GM18507 (cell line): ENCODE measurements around the gene MS4A15.
"Not testable (repeated sequence)": the region's sequence is repeated elsewhere in the genome, so short reads cannot be mapped to it uniquely, and the experiment has no call there.

Experiments
- DNase-seq: peaks from one replicate; pipeline ENCODE4 v3.0.0; 2011; ENCODE audit warnings: low read depth; ENCODE audit not compliant: insufficient read length; ENCODE audit errors: extremely low spot score
- FAIRE-seq: peaks from 2 replicates; lab custom pipeline; 2011; peaks lifted over from hg19 to GRCh38; lab: Jason Lieb, UNC

MS4A15 gene, protein sequence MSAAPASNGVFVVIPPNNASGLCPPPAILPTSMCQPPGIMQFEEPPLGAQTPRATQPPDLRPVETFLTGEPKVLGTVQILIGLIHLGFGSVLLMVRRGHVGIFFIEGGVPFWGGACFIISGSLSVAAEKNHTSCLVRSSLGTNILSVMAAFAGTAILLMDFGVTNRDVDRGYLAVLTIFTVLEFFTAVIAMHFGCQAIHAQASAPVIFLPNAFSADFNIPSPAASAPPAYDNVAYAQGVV

DNA sequence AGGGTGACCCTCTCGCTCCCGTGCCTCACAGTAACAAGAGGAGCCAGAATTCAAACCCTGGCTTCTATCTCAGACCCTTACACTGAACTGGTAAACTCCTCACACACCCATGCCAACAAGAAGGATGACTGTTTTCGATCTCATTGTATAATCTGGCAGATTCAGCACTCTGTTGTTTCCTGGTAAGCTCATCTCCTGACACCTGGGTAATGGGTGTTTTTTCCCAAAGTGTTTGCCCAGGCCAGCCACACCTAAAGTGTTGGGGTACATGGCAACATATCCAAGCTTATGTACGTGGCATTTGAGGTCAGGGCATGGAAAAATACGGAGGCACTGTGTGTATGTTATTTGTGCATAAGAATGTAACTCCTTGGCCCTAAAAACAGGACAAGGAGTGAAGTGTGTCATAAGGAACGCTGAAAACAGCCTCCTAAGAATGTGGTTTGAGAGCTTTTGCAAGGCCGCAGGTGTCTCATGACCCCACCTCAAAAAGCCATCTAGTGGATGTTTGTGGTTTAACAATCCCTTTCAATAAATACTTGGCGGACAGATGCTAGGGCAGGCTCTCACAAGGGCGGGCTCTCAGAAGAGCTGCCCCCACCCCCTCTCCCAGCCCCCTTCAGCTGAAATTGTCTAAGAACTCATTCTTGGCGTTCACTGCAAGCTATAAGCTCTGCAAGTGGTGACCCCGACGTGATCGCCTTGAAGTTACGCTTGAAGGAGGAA is at the start of gene MS4A15:
Gene MS4A15, plus strand, starts transcription at position 561 of the 726 bp plus-strand sequence. CDS start 6,867 bp downstream, outside the sequence.
- FAIRE-seq (peak; percentile 56), DNase-seq (no peak)

DNA sequence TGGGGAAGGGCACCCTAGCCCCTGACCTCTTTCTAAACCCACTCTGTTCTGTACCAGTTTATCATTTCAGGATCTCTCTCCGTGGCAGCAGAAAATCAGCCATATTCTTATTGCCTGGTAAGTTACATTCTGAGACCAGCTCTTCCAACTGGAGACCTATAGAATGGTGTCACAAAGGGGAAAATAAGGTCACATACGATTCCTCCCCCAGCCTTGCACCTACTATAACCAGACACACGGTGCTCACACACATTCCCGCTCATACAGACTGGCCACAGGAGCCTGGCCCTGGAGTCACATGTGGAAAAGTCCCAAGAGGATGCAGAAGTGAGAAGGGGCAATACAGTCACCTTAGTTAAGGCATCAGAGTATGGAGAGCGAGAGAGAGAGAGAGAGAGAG is 49.7 kb upstream of the MS4A15 start:
- FAIRE-seq (no peak), DNase-seq (no peak)

DNA sequence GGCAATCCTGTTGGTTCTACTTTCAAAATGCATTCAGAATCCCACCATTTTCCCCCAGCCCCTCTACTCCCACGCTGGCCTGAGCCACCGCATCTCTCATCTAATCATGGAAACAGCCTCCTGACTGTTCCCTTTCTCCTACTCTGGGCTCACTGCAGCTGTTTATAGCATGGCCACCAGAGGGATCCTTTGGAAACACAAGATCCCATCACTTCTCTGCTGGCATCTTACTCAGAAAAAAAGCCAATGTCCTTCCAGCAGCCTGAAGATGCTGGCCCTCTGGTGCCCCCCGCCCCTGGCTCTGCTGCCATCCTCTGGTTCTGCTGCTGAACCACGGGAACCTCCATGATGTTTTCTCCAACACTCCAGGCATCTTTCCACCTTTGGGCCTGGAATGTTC is 46.2 kb upstream of the MS4A15 start:
- FAIRE-seq = no peak

DNA sequence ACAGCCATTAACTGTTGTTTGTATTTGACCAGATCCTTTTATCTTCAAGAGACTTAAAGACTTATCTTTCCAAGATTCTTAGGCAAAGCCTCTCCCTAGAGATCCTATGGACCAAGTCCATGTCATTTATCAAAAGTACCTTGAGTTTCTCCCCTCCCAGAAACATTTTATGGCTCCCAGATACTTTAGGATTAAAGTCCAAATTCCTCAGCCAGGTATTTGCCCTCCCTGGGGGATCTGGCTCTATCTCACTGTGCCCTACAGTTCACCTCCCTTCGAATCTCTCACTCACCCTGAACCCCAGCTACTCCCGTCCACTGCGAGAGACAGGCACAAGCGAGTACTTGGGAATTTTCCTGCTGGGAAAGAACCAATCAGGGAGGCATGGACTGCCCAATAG is 45.4 kb upstream of the MS4A15 start:
- no peak for FAIRE-seq
- DNase-seq = no peak

More for the DNA sequence above, 46.2 kb upstream of the MS4A15 start:
- no peak for DNase-seq

DNA sequence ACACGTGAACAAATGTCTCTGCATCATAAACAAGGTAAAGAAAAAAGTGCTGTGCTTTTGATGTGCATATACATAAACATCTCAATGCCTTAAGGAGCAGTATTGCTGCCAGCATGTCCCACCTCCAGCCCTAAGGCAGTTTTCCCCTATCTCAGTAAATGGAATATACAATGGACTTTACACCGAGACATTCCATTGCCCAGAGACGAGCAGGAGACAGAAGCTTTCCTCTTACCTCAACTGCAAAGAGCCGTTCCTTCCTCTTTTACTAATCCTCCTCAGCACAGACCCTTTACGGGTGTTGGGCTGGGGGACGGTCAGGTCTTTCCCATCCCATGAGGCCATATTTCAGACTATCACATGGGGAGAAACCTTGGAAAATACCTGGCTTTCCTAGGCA is 43.2 kb upstream of the MS4A15 start:
- DNase-seq, FAIRE-seq: not testable (repeated sequence)

DNA sequence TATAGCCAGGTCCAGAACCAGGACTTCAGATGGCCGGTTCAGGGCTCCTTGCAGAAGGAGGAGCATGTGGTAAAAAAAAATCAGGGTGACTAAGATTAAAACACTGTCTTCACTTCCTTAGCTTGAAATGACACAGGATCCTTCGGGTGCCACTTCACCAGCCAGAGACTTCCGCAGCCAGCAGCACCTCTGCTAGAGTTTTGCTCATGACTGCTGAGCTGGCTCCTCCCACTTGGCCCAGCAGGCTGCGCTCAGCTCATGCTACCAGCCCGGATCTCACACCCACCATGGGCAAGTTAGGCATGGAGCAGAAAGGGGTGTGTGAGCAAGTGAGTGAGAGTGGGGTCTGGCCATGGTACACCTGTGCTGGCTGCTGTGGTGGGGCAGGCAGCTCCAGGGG is 38.7 kb upstream of the MS4A15 start:
- FAIRE-seq (no peak), DNase-seq (no peak)

DNA sequence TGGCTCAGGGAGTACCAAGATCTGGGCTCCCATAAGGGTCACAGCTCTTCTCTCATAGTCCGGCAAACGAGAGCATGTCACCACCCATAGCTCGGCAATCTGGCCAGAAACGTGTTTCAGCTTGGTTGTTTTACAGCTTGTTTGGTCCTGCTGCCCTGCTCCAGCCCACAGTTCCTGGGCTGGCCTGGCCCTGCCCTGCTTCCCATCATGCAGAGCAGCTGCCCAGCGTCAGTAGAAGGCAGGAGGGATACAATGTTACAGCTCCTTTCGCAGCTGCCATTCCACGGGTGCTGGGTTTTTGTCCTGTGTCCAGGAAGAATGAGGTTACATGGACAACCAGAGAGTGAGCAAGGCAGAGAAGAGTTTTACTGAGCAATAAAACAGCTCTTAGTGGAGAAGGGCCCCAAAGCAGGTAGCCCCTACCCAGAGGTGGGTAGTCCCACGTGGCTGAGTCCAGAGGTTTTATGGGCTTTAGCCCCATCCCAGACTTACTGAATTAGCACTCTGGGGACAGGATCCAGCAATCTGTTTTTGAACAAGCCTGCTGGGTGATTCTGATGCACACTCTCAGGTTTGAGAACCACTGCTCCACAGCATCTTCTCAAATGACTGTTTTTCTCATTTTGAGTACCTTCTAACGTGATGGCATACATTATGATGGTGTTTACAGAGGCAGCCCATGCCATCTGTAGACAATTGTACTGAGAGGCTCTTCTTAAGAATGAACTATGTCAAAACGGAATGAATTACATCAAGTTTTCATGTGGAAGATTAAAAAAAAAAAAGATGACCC is 37.9 kb upstream of the MS4A15 start:
- no peak for DNase-seq
- FAIRE-seq = no peak

DNA sequence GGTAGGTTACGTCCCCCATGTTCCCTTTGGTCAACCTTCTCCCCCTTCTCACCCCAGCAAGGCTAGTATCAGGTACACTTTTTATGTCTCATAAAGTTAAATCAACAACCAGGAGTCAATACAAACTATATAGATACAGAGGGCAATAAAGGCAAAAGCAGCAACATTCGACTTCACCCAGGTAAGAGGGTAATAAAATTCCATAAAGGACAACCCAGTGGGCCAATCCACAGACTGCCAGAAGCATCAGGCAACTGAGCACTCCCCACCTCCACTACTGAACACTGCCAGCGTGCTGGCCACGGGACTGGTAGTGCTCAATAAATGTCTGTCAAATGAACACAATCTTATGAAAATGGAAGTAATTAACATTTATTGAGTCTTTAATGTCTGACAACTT is 37.3 kb upstream of the MS4A15 start:
- DNase-seq = no peak
- no peak for FAIRE-seq

DNA sequence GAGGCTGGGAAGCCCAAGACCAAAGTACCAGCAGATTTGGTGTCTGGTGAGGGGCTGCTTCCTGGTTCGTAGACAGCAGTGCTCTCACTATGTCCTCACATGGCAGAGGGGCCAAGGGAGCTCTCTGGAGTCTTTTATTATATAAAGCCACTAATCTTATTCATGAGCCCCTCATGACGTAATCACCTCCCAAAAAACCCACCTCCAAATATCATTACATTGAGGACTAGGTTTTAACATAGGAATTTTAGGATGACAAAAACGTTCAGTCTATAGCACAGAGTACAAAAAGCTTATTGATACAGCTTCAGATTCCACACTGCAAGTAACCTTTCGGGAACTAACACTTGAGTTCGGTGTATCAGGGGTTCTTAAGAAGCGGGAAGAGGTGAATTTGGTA is 36.2 kb upstream of the MS4A15 start:
- no peak for FAIRE-seq

DNA sequence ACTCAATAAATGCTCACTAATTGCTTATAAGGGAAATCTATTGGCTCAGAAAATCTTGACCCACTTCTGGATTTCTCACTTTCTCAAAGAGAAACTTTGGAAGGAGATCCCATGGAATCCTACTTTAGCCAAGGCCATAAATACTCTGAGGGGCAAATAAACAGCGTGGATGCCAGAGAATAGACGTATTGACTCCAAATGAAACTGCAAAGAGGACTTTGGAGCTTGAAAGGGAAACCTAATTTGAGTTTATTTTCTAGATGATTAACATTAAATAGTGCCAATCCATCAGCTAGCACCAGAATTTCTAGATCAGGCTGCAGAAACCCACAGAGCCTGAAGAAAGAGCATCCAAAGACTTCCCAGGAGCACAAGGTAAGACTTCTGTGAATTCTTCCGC is 32.2 kb upstream of the MS4A15 start, which contains the start of gene MS4A18:
Gene MS4A18, plus strand, starts transcription at position 301 of the 400 bp plus-strand sequence.
- FAIRE-seq (no peak), DNase-seq (no peak)

More for the DNA sequence above, 36.2 kb upstream of the MS4A15 start:
- no peak for DNase-seq

DNA sequence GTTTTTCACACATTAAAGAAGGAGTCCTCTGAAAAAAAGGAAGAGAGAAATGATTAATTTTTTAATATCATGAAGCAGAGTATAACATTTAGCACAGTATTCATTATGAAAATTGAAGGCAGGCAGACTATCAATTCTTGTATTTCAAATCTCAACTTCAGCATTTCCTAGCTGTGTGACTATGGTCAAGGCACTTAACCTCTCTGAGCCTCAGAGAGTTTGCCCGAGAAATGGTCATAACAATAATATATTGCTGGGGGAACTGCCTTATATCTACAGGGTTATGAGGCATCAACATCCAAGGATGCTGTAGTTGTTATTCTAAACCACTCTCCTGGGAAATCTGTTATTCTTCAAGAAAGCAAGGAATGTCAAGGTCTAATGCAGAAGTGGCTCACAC is 31.1 kb upstream of the MS4A15 start:
- FAIRE-seq (no peak), DNase-seq (no peak)

DNA sequence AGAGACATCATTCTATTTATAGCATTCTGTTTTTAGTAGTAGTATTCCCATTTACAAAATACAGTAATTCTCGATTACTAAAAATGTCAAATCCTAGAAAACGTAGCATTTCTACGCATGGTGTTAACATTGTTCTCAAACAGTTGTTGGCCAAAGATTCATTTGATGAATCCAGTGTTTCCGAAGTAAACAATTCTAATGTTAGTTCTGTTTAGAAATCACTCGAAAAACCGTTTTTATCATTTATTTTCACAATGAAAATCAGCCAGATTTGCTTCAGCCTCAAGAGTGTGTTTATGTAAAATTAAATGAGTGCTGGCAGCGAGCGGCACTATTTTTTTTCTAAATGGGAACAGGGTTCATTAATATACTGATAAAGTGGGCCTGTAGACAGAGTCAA is 25.1 kb upstream of the MS4A15 start:
- FAIRE-seq (no peak), DNase-seq (no peak)

DNA sequence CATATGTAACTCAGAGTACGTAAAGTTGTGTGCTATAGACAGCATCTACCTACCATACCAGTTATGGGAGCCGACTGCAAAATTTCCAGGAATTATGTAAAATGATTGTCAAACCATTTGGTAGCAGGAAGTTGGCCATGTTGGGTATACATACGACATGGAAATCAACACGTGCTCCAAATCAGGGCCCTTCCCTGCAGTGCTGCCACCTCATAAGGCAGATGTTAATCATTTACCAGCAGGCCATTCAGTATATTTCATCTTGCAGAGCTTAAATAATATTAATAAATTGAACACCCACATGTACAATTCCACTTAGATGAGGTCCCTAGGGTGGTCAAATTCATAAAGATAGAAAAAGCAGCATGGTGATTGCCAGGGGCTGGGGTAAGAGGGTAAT is 22.4 kb upstream of the MS4A15 start:
- no peak for FAIRE-seq
- no peak for DNase-seq

DNA sequence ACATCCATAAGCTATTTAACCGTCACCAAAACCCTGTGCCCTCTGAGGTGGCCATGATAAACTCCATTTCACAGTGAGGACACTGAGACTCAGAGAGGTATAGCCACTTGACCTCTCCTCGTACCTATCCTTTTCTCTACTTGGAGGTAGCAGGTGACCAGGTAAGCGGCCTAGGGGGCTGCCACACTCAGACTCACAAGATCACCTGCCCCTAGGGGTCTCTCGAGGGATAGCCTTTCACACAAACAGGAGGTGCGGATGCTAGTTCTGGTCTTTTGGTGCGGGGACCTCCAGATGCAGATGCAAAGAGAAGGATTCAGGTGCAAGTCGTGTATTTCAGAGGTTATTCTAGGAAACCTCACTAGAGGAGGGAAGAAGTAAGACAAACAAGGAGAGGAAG is 17.6 kb upstream of the MS4A15 start:
- DNase-seq (no peak), FAIRE-seq (no peak)

DNA sequence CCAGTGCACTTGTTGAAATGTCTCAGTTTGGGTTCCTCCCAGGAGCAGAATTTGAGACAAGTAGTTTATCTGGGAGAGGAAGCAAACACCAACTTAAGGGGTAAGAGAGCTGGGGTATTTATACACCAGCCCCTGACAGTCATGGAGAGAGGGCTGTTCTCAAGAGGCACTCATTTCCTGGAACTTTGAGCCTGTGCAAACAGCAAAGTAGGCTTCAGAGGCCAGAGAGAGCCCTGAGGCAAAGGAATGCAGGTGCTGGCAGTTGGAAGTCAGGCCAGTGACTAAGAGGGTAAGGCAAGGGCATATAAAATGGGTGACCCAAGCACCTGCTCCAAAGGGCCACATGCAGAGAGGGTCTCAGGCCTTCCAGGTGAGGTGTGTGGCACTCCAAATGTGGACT is 16.1 kb upstream of the MS4A15 start:
- DNase-seq (no peak), FAIRE-seq (no peak)

DNA sequence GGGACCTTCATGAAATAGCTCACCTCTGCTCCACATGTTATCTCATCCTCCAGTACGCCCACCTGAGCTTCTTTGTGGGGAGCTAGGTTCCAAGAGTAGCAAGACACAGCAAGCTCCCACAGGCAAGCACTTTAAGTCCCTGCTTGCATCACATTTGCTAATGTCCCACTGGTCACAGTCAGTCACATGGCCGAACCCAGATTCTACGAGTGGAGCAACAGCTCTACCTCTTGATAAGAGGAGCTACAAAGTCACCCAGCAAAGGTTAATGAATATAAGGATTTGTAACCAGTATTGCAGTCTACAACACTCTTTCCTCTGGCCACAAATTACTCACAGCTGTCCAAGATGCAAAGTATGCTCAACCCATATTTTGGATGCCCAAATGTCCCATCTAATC is 15.2 kb upstream of the MS4A15 start:
- FAIRE-seq (no peak), DNase-seq (no peak)

DNA sequence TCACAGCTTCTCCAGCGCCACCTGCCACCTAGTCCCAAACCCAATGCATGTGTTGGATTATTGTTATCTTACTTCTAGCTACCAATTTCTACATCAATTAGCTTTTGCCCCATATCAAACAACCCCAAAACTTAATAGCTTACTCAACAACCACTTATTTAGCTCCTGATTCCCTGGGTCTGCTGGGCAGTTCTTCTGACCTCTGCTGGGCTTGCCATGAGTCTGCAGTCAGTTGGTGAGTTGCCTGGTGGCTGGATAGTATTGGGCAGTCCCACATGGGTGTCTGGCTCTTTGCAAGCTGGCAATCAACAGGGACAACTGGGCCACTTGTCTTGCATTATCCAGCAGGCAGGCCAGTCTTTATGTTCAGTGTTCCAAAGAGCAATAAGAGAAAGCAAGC is 13.6 kb upstream of the MS4A15 start:
- DNase-seq = no peak
- FAIRE-seq = no peak

DNA sequence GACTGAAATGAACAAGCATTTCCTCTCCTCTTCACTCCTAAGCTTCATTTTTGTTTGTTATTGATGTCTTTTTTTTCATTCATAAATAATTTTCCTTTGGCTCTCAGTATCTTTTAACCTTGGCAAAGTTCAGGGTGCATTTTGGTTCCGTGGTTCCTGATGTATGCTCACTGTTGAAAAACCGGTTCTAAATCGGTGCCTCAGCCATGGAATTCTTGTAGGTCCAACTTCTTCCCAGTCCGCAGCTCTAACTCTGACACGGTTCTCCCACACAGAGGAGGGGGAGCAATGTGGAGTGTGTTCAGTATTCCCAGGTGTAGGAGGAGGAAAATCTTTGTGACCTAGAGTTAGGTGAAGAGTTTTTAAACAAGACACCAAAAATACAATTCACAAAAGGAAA is 12.6 kb upstream of the MS4A15 start:
- no peak for FAIRE-seq
- DNase-seq = no peak

DNA sequence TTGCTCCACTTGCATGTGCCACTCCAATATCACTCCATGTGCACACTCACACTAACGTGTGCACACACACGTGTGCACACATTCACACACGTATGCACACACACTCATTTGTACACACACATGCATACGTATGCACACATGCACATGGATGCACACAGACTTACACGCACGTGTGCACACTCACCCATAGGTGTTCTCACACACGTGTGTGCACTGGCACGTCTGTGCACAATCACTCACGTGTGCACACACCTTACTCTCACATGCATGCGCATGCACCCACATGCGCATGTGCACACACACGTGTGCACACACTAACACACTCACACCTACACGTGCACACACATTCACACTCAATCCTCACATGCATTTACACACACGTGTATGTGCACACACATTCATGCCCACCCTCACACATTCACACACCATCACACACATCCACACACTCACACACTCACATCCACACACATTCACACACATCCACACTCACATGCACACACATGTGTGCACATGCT is 9.3 kb upstream of the MS4A15 start:
- FAIRE-seq (no peak), DNase-seq (no peak)

DNA sequence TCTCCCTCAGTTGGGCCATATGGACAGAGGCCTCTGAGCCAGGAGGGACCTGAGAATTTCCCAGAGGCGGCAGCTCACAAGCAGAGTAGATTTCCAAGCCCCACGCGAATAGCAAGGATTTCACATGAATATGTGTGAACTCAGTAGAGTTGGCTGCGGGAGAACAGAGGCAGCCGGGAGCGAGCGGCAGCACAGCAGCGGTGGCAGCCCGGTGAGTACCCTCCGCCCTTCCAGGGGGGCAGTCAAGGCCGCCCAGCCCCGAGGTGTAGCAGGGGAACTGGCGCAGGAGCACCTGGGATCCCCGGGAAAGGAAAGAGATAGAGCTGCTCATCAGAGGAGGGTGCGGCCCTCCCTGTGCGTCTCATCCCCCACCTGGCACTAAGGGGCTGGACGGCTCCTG is 8.4 kb upstream of the MS4A15 start:
- FAIRE-seq (no peak), DNase-seq (no peak)
